HL-60 (cell line): Measurements from ENCODE around the gene EVA1C.

Experiments
- DNase-seq, 2 experiments: peaks; one replicate each; pipeline ENCODE4 v3.0.0-alpha.2; 2010 to 2020; ENCODE audit warnings: low read depth in 1 of 2, low spot score in 1 of 2
- H3K27ac ChIP-seq: fragments of 250-450 bp; sonication (Bioruptor Pico); replicated peaks from 2 replicates; pipeline ENCODE4 v1.5.1; 2020; ENCODE audit warnings: mild to moderate bottlenecking, moderate library complexity
- H3K27me3 ChIP-seq: fragments of 250-450 bp; sonication (Bioruptor Pico); 2 replicates; pipeline ENCODE4 v1.5.1; 2021; ENCODE audit warnings: mild to moderate bottlenecking, moderate library complexity; ENCODE audit not compliant: insufficient read depth, poor library complexity, severe bottlenecking
- H3K4me3 ChIP-seq: replicated peaks from 2 replicates; pipeline ENCODE4 v1.5.1; 2011; ENCODE audit warnings: mild to moderate bottlenecking, control low read depth, low read length; ENCODE audit not compliant: insufficient read depth
- CTCF ChIP-seq: IDR thresholded peaks from one replicate; pipeline ENCODE4 v1.5.1; 2011; ENCODE audit warnings: low read length, control low read depth, inconsistent platforms; ENCODE audit not compliant: insufficient read depth
- GABPA ChIP-seq: IDR thresholded peaks from 2 replicates; pipeline ENCODE4 v1.6.1; 2012; ENCODE audit warnings: low read depth
- POLR2AphosphoS5 ChIP-seq: IDR thresholded peaks from 2 replicates; pipeline ENCODE4 v1.6.1; 2012; ENCODE audit warnings: low read depth
- REST ChIP-seq: IDR thresholded peaks from 2 replicates; pipeline ENCODE4 v1.6.1; 2012; ENCODE audit warnings: low read depth; ENCODE audit not compliant: insufficient replicate concordance
- SPI1 ChIP-seq: IDR thresholded peaks from 2 replicates; pipeline ENCODE4 v1.6.1; 2012; ENCODE audit warnings: low read depth, mild to moderate bottlenecking, borderline replicate concordance

EVA1C gene

GRCh38 chr21:32467291-32467690, 54.8 kb downstream of the EVA1C start:
- TF ChIP-seq POLR2AphosphoS5 = no peak
- TF ChIP-seq GABPA = no peak
- no peak for TF ChIP-seq REST
- no peak for TF ChIP-seq SPI1
- no peak for TF ChIP-seq CTCF
- no peaks in the 10 kb centered on the region for H3K27me3 ChIP-seq

GRCh38 chr21:32468681-32469111, 56.2 kb downstream of the EVA1C start:
- TF ChIP-seq POLR2AphosphoS5 (no peak), GABPA (no peak), CTCF (no peak), REST (no peak), SPI1 (no peak)

More at GRCh38 chr21:32467291-32467690, 54.8 kb downstream of the EVA1C start:
- Histone ChIP-seq H3K27ac (no peak overlapping the region), H3K4me3 (no peak overlapping the region)
- no peak for DNase-seq

DNA sequence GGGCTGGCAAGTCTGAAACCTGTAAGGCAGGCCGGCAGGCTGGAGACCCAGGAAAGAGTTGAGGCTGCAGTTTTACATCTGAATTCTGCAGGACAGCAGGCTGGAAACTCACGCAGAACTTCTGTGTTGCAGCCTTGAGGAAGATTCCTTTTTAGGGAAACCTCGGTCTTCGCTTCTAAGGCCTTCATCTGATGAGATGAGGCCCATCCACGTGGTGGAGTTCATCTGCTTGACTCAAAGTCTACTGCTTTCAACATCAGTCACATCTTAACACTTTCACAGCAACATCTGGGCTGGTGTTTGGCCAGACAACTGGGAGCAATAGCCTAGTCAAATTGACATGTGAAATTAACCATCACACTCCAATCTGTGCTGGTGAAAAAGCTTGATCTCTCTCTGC, 57.1 kb downstream of the EVA1C start:
- Histone ChIP-seq H3K27ac (no peak overlapping the region), H3K27me3 (no peaks in the 10 kb centered on the region), H3K4me3 (no peak overlapping the region)
- DNase-seq = no peak
- TF ChIP-seq SPI1 (no peak), REST (no peak), POLR2AphosphoS5 (no peak), CTCF (no peak), GABPA (no peak)

More at GRCh38 chr21:32468681-32469111, 56.2 kb downstream of the EVA1C start:
- H3K27ac ChIP-seq = no peak overlapping the region
- no peak for DNase-seq
- H3K4me3 ChIP-seq = no peak overlapping the region
- H3K27me3 ChIP-seq = no peaks in the 10 kb centered on the region
